GM19238 (cell line): ENCODE measurements around the gene NEDD4L.

Experiments used
- DNase-seq: peaks from one replicate; pipeline ENCODE4 v3.0.0; 2011; ENCODE audit warnings: low spot score; ENCODE audit not compliant: insufficient read length

Gene NEDD4L

GRCh38 chr18:58231930-58232329, 187.9 kb downstream of the NEDD4L start:
- DNase-seq, result no peak

GRCh38 chr18:58232668-58233067, 188.6 kb downstream of the NEDD4L start:
- DNase-seq, result no peak

- DNase-seq, result no peak
Measured at GRCh38 chr18:58234359-58234741, 190.3 kb downstream of the NEDD4L start.

- no peak for DNase-seq
Measured at GRCh38 chr18:58235001-58235436, 191.0 kb downstream of the NEDD4L start.

GRCh38 chr18:58239879-58240278, 195.9 kb downstream of the NEDD4L start:
- no peak for DNase-seq

GRCh38 chr18:58241026-58241679, 197.1 kb downstream of the NEDD4L start:
- no peak for DNase-seq

- no peak for DNase-seq
Measured at GRCh38 chr18:58241877-58242276, 197.9 kb downstream of the NEDD4L start.

- no peak for DNase-seq
Measured at GRCh38 chr18:58242435-58242834, 198.4 kb downstream of the NEDD4L start.

- no peak for DNase-seq
Measured at GRCh38 chr18:58242968-58243367, 198.9 kb downstream of the NEDD4L start.

- DNase-seq, result no peak
Measured at GRCh38 chr18:58243401-58243800, 199.4 kb downstream of the NEDD4L start.

- no peak for DNase-seq
Measured at GRCh38 chr18:58247363-58247834, 203.4 kb downstream of the NEDD4L start.

GRCh38 chr18:58249712-58250111, 205.7 kb downstream of the NEDD4L start:
- DNase-seq, result no peak

GRCh38 chr18:58251416-58251815, 207.4 kb downstream of the NEDD4L start:
- no peak for DNase-seq

- DNase-seq, result no peak
Measured at GRCh38 chr18:58252166-58252565, 208.1 kb downstream of the NEDD4L start.

GRCh38 chr18:58253318-58253717, 209.3 kb downstream of the NEDD4L start:
- no peak for DNase-seq

- DNase-seq, result no peak
Measured at GRCh38 chr18:58253871-58254270, 209.8 kb downstream of the NEDD4L start.

- DNase-seq, result no peak
Measured at GRCh38 chr18:58254873-58255511, 211.0 kb downstream of the NEDD4L start.

- no peak for DNase-seq
Measured at GRCh38 chr18:58255701-58256311, 211.8 kb downstream of the NEDD4L start.

GRCh38 chr18:58256316-58257080, 212.5 kb downstream of the NEDD4L start:
- no peak for DNase-seq

GRCh38 chr18:58257461-58257860, 213.4 kb downstream of the NEDD4L start:
- DNase-seq, result peak; percentile 15

GRCh38 chr18:58258692-58259342, 214.8 kb downstream of the NEDD4L start:
- no peak for DNase-seq
